ENCODE data around the gene SLC16A1.

The SLC16A1 gene

GRCh38 chr1:112878321-112878720 is 77.7 kb downstream of the SLC16A1 start:
- Histone ChIP-seq H4K20me1 (ENCODE audit: insufficient read depth, low read length, poor library complexity, severe bottlenecking) (no peaks in the 10 kb centered on the region), H3K4me1 (ENCODE audit: insufficient read depth, low read length, poor library complexity, severe bottlenecking) (no peaks in the 10 kb centered on the region), H3K9me2 (replicated peaks; ENCODE audit: low read depth, low read length) (no peaks in the 10 kb centered on the region), H3K4me3 (ENCODE audit: low read length, poor library complexity, severe bottlenecking) (no peak overlapping the region), H3K79me2 (ENCODE audit: insufficient read depth, low read length) (no peaks in the 10 kb centered on the region), H3K27me3 (ENCODE audit: insufficient read depth, low read length, poor library complexity, severe bottlenecking) (no peaks in the 10 kb centered on the region), H3K9me3 (ENCODE audit: insufficient read depth, low read depth, low read length) (no peaks in the 10 kb centered on the region), H3K36me3 (ENCODE audit: insufficient read depth, low read length) (no peaks in the 10 kb centered on the region), H3K9ac (ENCODE audit: low read depth, low read length, poor library complexity, severe bottlenecking) (no peak overlapping the region), H3F3A (ENCODE audit: low read depth) (no peaks in the 10 kb centered on the region), H3K4me2 (ENCODE audit: low read depth, low read length, poor library complexity, severe bottlenecking) (no peak overlapping the region), H2AFZ (ENCODE audit: low read length) (no peak overlapping the region)
- no peak for TF ChIP-seq EZH2phosphoT487 (IDR thresholded peaks at IDR 0.05; ENCODE audit: borderline replicate concordance)
- TF ChIP-seq, protein P1, sequence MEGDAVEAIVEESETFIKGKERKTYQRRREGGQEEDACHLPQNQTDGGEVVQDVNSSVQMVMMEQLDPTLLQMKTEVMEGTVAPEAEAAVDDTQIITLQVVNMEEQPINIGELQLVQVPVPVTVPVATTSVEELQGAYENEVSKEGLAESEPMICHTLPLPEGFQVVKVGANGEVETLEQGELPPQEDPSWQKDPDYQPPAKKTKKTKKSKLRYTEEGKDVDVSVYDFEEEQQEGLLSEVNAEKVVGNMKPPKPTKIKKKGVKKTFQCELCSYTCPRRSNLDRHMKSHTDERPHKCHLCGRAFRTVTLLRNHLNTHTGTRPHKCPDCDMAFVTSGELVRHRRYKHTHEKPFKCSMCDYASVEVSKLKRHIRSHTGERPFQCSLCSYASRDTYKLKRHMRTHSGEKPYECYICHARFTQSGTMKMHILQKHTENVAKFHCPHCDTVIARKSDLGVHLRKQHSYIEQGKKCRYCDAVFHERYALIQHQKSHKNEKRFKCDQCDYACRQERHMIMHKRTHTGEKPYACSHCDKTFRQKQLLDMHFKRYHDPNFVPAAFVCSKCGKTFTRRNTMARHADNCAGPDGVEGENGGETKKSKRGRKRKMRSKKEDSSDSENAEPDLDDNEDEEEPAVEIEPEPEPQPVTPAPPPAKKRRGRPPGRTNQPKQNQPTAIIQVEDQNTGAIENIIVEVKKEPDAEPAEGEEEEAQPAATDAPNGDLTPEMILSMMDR (conservative IDR thresholded peaks at IDR 0.05; ENCODE audit: low read length): no peak

GRCh38 chr1:112877750-112878149 is 78.2 kb downstream of the SLC16A1 start:
- Histone ChIP-seq H3K9ac (ENCODE audit: low read depth, low read length, poor library complexity, severe bottlenecking) (no peak overlapping the region), H3K4me2 (ENCODE audit: low read depth, low read length, poor library complexity, severe bottlenecking) (no peak overlapping the region), H2AFZ (ENCODE audit: low read length) (no peak overlapping the region), H3K36me3 (ENCODE audit: insufficient read depth, low read length) (no peaks in the 10 kb centered on the region), H3K79me2 (ENCODE audit: insufficient read depth, low read length) (no peaks in the 10 kb centered on the region), H3K27me3 (ENCODE audit: insufficient read depth, low read length, poor library complexity, severe bottlenecking) (no peaks in the 10 kb centered on the region), H3K9me3 (ENCODE audit: insufficient read depth, low read depth, low read length) (no peaks in the 10 kb centered on the region), H3K4me3 (ENCODE audit: low read length, poor library complexity, severe bottlenecking) (no peak overlapping the region), H3K4me1 (ENCODE audit: insufficient read depth, low read length, poor library complexity, severe bottlenecking) (no peaks in the 10 kb centered on the region), H3K9me2 (replicated peaks; ENCODE audit: low read depth, low read length) (no peaks in the 10 kb centered on the region), H3F3A (ENCODE audit: low read depth) (no peaks in the 10 kb centered on the region), H4K20me1 (ENCODE audit: insufficient read depth, low read length, poor library complexity, severe bottlenecking) (no peaks in the 10 kb centered on the region)
- TF ChIP-seq EZH2phosphoT487 (IDR thresholded peaks at IDR 0.05; ENCODE audit: borderline replicate concordance): no peak
- TF ChIP-seq, protein P1 (conservative IDR thresholded peaks at IDR 0.05; ENCODE audit: low read length): no peak

- Histone ChIP-seq H3K36me3 (ENCODE audit: insufficient read depth, low read length) (no peaks in the 10 kb centered on the region), H2AFZ (ENCODE audit: low read length) (no peak overlapping the region), H3F3A (ENCODE audit: low read depth) (no peaks in the 10 kb centered on the region), H3K79me2 (ENCODE audit: insufficient read depth, low read length) (no peaks in the 10 kb centered on the region), H3K9me3 (ENCODE audit: insufficient read depth, low read depth, low read length) (no peaks in the 10 kb centered on the region), H3K9ac (ENCODE audit: low read depth, low read length, poor library complexity, severe bottlenecking) (no peak overlapping the region), H3K9me2 (replicated peaks; ENCODE audit: low read depth, low read length) (no peaks in the 10 kb centered on the region), H3K4me3 (ENCODE audit: low read length, poor library complexity, severe bottlenecking) (no peak overlapping the region), H3K27me3 (ENCODE audit: insufficient read depth, low read length, poor library complexity, severe bottlenecking) (no peaks in the 10 kb centered on the region), H3K4me1 (ENCODE audit: insufficient read depth, low read length, poor library complexity, severe bottlenecking) (no peaks in the 10 kb centered on the region), H3K4me2 (ENCODE audit: low read depth, low read length, poor library complexity, severe bottlenecking) (no peak overlapping the region), H4K20me1 (ENCODE audit: insufficient read depth, low read length, poor library complexity, severe bottlenecking) (no peaks in the 10 kb centered on the region)
- no peak for TF ChIP-seq EZH2phosphoT487 (IDR thresholded peaks at IDR 0.05; ENCODE audit: borderline replicate concordance)
- TF ChIP-seq, protein P1 (conservative IDR thresholded peaks at IDR 0.05; ENCODE audit: low read length): no peak
Measured at GRCh38 chr1:112876315-112876714, 79.7 kb downstream of the SLC16A1 start.
